ENCODE data around the gene OTULIN. TPM values are rescaled to one million over a fixed set of nuclear protein-coding genes. Genes with fewer than 3 reads are reported as not detected.

The OTULIN gene
- total RNA-seq, 4 donors from 2014 or later, result 28.3 to 55.0 (median 30.3) TPM

DNA sequence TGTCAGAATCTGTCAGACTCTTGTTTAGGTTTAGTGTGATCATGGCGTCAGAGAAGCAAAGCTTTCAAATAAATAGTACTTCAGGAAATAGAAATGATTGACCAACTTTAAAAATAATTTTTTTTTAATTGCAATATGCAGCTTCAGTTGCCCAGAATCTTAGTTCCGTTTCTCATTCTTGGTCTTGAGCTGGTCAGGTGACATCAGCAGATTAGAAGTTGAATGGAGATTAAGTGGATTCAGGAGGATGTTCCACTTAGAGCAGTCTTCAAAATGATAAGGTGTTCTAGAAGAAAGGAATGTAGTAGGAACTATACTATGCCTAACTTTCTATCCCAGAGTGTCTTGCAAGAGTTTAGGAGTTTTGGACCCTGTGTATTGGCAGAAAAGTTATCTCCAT, 30.6 kb downstream of the OTULIN start:
- DNase-seq (ENCODE audit: low spot score), result no peak
- TF ChIP-seq, protein P1, sequence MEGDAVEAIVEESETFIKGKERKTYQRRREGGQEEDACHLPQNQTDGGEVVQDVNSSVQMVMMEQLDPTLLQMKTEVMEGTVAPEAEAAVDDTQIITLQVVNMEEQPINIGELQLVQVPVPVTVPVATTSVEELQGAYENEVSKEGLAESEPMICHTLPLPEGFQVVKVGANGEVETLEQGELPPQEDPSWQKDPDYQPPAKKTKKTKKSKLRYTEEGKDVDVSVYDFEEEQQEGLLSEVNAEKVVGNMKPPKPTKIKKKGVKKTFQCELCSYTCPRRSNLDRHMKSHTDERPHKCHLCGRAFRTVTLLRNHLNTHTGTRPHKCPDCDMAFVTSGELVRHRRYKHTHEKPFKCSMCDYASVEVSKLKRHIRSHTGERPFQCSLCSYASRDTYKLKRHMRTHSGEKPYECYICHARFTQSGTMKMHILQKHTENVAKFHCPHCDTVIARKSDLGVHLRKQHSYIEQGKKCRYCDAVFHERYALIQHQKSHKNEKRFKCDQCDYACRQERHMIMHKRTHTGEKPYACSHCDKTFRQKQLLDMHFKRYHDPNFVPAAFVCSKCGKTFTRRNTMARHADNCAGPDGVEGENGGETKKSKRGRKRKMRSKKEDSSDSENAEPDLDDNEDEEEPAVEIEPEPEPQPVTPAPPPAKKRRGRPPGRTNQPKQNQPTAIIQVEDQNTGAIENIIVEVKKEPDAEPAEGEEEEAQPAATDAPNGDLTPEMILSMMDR (IDR thresholded peaks at IDR 0.05), result no peak
- no peak for ATAC-seq (ENCODE audit: low FRiP score)

DNA sequence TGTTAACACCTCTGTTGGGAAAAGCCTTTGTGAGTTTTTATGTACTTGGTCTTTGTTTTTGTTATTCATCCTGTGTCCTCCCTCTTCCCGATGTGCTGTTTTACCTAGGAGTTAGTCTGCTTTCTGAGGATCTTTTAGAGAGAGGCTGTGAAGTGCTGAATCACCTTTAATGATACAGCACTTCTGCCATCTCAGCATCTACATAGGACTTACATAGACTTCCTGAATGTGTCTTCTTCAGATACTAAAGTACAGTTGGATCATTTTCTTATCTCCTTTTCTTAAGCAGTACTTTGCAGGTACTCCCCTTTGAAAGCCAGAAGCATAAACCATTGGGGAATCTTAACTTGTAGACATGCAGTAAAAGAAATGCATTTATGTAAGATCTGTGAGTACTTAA, 31.5 kb downstream of the OTULIN start:
- no peak for ATAC-seq (ENCODE audit: low FRiP score)
- TF ChIP-seq, protein P1 (IDR thresholded peaks at IDR 0.05), result no peak
- no peak for DNase-seq (ENCODE audit: low spot score)

GRCh38 chr5:14696851-14697250, 32.3 kb downstream of the OTULIN start:
- no peak for ATAC-seq (ENCODE audit: low FRiP score)
- DNase-seq (ENCODE audit: low spot score), result no peak
- TF ChIP-seq, protein P1 (IDR thresholded peaks at IDR 0.05), result no peak

GRCh38 chr5:14698495-14698894, 34.0 kb downstream of the OTULIN start:
- ATAC-seq (ENCODE audit: low FRiP score), result no peak
- TF ChIP-seq, protein P1 (IDR thresholded peaks at IDR 0.05), result no peak
- no peak for DNase-seq (ENCODE audit: low spot score)

- TF ChIP-seq, protein P1 (IDR thresholded peaks at IDR 0.05), result no peak
- ATAC-seq (ENCODE audit: low FRiP score), result no peak
Observed at GRCh38 chr5:14699159-14699558, 34.6 kb downstream of the OTULIN start.

DNA sequence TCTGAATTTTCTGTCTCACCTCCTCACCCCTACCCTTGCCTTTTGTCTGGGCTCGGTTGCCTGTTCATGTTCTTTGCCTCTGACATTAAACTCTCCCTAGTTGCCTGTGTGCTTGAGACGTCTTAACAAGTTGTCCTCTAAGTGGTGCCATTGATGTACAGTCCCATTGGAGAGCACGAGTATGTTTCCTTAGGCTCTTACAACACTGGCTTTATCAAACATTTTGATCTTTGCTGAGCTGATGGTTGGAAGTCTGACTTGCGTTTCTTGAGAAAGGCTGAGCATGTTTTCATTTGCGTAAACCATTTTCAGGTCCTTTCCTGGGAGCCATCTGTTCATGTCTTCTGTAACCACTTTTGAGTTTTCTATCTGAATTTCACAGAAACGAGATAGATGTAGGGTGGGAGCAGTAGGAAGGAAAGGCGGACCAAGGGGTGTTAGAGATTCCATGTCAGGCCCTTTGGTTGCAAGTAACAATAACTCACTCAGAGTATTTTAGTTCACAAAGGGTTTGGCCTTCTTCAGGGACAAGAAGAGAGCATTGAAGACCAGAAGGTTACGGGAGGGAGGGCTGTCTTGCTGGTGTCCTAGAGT, 35.4 kb downstream of the OTULIN start:
- DNase-seq (ENCODE audit: low spot score), result no peak
- TF ChIP-seq, protein P1 (IDR thresholded peaks at IDR 0.05), result no peak
- no peak for ATAC-seq (ENCODE audit: low FRiP score)

More at GRCh38 chr5:14699159-14699558, 34.6 kb downstream of the OTULIN start:
- DNase-seq (ENCODE audit: low spot score), result no peak
